BE2C (cell line): ENCODE results near the gene ITGAE.
A peak's percentile ranks its signal among the peaks of the same experiment; 100 is the strongest.

ENCODE experiments used
- DNase-seq: peaks from one replicate; pipeline ENCODE4 v3.0.0-alpha.2; 2020
- H3K27me3 ChIP-seq: fragments of 250-450 bp; sonication (Bioruptor Pico); 2 replicates; pipeline ENCODE4 v1.5.1; 2020; ENCODE audit warnings: mild to moderate bottlenecking
- H3K36me3 ChIP-seq: fragments of 250-450 bp; sonication (Bioruptor Pico); 2 replicates; pipeline ENCODE4 v1.5.1; 2020; ENCODE audit warnings: mild to moderate bottlenecking
- H3K4me1 ChIP-seq: fragments of 250-450 bp; sonication (Bioruptor Pico); 2 replicates; pipeline ENCODE4 v1.5.1; 2020
- H3K4me3 ChIP-seq: 2 replicates; pipeline ENCODE4 v1.5.1; 2011; ENCODE audit warnings: low read depth, low read length
- H3K9me3 ChIP-seq: fragments of 250-450 bp; sonication (Bioruptor Pico); 2 replicates; pipeline ENCODE4 v1.5.1; 2020
- CTCF ChIP-seq: IDR thresholded peaks from 2 replicates; pipeline ENCODE4 v1.5.1; 2012; ENCODE audit warnings: mild to moderate bottlenecking, low read depth, low read length

The ITGAE gene

GRCh38 chr17:3679531-3680126 is 121.4 kb downstream of the ITGAE start:
- Histone ChIP-seq H3K4me1 (no peaks in the 10 kb centered on the region), H3K36me3 (no peaks in the 10 kb centered on the region), H3K27me3 (no peaks in the 10 kb centered on the region), H3K4me3 (no peak overlapping the region), H3K9me3 (no peaks in the 10 kb centered on the region)
- DNase-seq = no peak
- TF ChIP-seq CTCF = no peak

GRCh38 chr17:3678821-3679530 is 122.0 kb downstream of the ITGAE start:
- Histone ChIP-seq H3K27me3 (no peaks in the 10 kb centered on the region), H3K4me1 (no peaks in the 10 kb centered on the region), H3K4me3 (no peak overlapping the region), H3K9me3 (no peaks in the 10 kb centered on the region), H3K36me3 (no peaks in the 10 kb centered on the region)
- no peak for DNase-seq
- no peak for TF ChIP-seq CTCF

GRCh38 chr17:3678095-3678820 is 122.7 kb downstream of the ITGAE start:
- H3K4me1 ChIP-seq = no peaks in the 10 kb centered on the region
- H3K9me3 ChIP-seq = no peaks in the 10 kb centered on the region
- H3K36me3 ChIP-seq = no peaks in the 10 kb centered on the region
- H3K4me3 ChIP-seq = no peak overlapping the region
- DNase-seq = no peak
- H3K27me3 ChIP-seq = no peaks in the 10 kb centered on the region
- TF ChIP-seq CTCF = no peak

- no peak for DNase-seq
- H3K36me3 ChIP-seq = no peaks in the 10 kb centered on the region
- no peaks in the 10 kb centered on the region for H3K9me3 ChIP-seq
- H3K4me3 ChIP-seq = no peak overlapping the region
- H3K27me3 ChIP-seq = no peaks in the 10 kb centered on the region
- TF ChIP-seq CTCF = no peak
- H3K4me1 ChIP-seq = no peaks in the 10 kb centered on the region
Measured at GRCh38 chr17:3675886-3676285, 125.1 kb downstream of the ITGAE start.

GRCh38 chr17:3672571-3672970 is 128.4 kb downstream of the ITGAE start:
- no peak for TF ChIP-seq CTCF
- DNase-seq = no peak
- no peaks in the 10 kb centered on the region for H3K9me3 ChIP-seq
- H3K4me3 ChIP-seq = no peak overlapping the region
- no peaks in the 10 kb centered on the region; the same call in 1 of the 2 replicates for H3K36me3 ChIP-seq
- H3K4me1 ChIP-seq = no peaks in the 10 kb centered on the region
- H3K27me3 ChIP-seq = no peaks in the 10 kb centered on the region

- Histone ChIP-seq H3K27me3 (no peaks in the 10 kb centered on the region), H3K36me3 (no peaks in the 10 kb centered on the region; the same call in 1 of the 2 replicates), H3K4me3 (peak overlapping the region; percentile 81), H3K4me1 (no peaks in the 10 kb centered on the region), H3K9me3 (no peaks in the 10 kb centered on the region)
- no peak for TF ChIP-seq CTCF
- no peak for DNase-seq
Measured at GRCh38 chr17:3669548-3669947, 131.4 kb downstream of the ITGAE start.
